Adrenal gland (tissue), 5 donors: Measurements from ENCODE around the gene IRX3.

ENCODE experiments used
- CTCF ChIP-seq, 6 experiments: fragments of 450-650 bp in 4 of 6; fragments of 200-600 bp in 2 of 6; sonication (generic) in 1 of 6; IDR thresholded peaks; 1 replicate in 5 of 6; 2 replicates in 1 of 6; pipeline versions ENCODE4 v1.5.1 to v1.8.0; 2016 to 2021; ENCODE audit warnings: antibody characterized with exemption in 6 of 6, mild to moderate bottlenecking in 2 of 6, moderate library complexity in 1 of 6
- POLR2A ChIP-seq, 2 donors: fragments of 450-650 bp; IDR thresholded peaks; one replicate each; pipeline ENCODE4 v1.6.1; 2017; ENCODE audit warnings: antibody characterized with exemption in 2 of 2, mild to moderate bottlenecking in 2 of 2, moderate library complexity in 1 of 2
- donor health status: DM: no; HTN: no; CAD: no.

DNA sequence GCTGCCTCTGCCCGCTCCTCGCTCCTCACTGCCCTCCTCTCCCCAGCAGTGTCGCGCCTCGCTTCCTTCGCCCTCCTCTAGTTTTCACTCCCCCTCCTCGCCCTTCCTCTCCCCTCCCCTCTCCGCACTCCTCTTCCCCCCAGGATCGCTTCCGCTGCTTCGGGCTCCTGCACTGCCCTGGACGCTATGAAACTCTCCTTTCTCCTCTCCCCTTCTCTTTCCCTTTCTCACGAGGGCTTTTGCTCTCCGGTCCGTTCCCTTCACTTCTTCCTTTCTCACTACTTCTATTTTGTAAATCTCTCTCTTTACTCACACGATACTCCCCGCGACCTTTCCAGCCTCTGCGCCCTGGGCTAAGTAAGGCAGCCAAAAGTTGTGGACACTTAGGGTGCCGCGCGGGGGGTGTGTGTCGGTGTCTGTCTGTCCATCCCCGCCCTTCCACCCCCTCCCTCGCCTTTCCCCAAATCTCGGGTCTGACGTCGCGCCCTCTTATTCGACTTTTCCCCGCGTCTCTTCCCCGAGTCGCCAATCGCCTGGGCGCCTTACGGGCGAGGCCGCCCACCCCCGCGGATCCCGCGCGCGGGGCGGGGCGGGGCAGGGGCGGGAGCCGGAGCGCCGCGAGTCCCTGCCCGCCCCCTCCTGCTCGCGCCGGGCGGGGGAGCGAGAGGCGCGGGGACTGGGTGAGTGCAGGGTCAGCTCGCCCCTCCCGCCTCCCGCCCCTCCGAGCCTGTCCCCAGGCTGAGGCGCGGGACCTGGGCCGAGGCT is at the start of gene IRX3:
- peak in 1 of 2 donors; percentile 46 for TF ChIP-seq POLR2A (IDR thresholded peaks at IDR 0.05)
- TF ChIP-seq CTCF (IDR thresholded peaks at IDR 0.05), result no peak
